HCT116 (cell line): ENCODE measurements around the gene AGPAT3. TPM values are rescaled to one million over a fixed set of nuclear protein-coding genes. Genes with fewer than 3 reads are reported as not detected.

Experiments
- ATAC-seq: fragments of 200-7000 bp; cut with Tn5 transposase; 2 replicates; pipeline ENCODE4 v1.9.1; 2020; ENCODE audit warnings: mild to moderate bottlenecking, moderate library complexity
- BruUV-seq: library from RNA; stranded (reverse); fragments of 400-500 nt; replicated peaks from 2 replicates; lab custom pipeline; 2021; lab: Mats Ljungman, UMichigan
- CTCF ChIA-PET: fragments of 300-600 bp; sonication (Branson Sonifier 250); formaldehyde crosslinking; loops from one replicate; lab custom pipeline; 2021; ENCODE audit warnings: antibody characterized with exemption; lab: Charles Lee
- POLR2A ChIA-PET: fragments of 300-600, 350-600 bp; sonication (Branson Sonifier 250); formaldehyde crosslinking; loops from one replicate; lab custom pipeline; 2021; ENCODE audit warnings: antibody characterized with exemption; lab: Charles Lee
- RAD21 ChIA-PET, 2 experiments: fragments of 300-600 bp; sonication (Branson Sonifier 250); formaldehyde crosslinking; loops; one replicate each; lab custom pipeline; 2023; ENCODE audit warnings: low total read pairs in 2 of 2; ENCODE audit not compliant: uncharacterized antibody in 2 of 2, unreplicated experiment in 2 of 2, low non-redundant PET in 1 of 2; lab: Charles Lee
- DNase-seq: peaks from one replicate; pipeline ENCODE4 v3.0.0-alpha.2; 2010; ENCODE audit warnings: low read depth, low spot score
- H2AFZ ChIP-seq: fragments of 200-600 bp; shearing (Covaris generic), sonication (generic); 2 replicates; pipeline ENCODE4 v1.6.1; 2017; ENCODE audit warnings: low read depth, mixed run types, mixed read lengths, antibody characterized with exemption, low read length; ENCODE audit not compliant: poor library complexity, severe bottlenecking
- H3K27ac ChIP-seq: 2 replicates; pipeline ENCODE4 v1.5.1; 2012; ENCODE audit warnings: low read depth, low read length
- H3K27me3 ChIP-seq: fragments of 200-600 bp; sonication (generic); 2 replicates; pipeline ENCODE4 v1.6.1; 2016; ENCODE audit warnings: mixed run types, low read length, mixed read lengths; ENCODE audit not compliant: insufficient read depth
- H3K36me3 ChIP-seq, 2 experiments: fragments of 200-500 bp in 1 of 2; fragments of 200-600 bp in 1 of 2; sonication (Bioruptor generic) in 1 of 2; sonication (generic) in 1 of 2; 2 replicates each; pipeline versions ENCODE4 v1.5.1 to v1.6.1; 2014 to 2016; ENCODE audit warnings: low read length in 2 of 2, inconsistent platforms in 1 of 2, mixed read lengths in 1 of 2, mixed run types in 1 of 2; ENCODE audit not compliant: insufficient read depth in 2 of 2, control insufficient read depth in 1 of 2
- H3K4me1 ChIP-seq, 2 experiments: fragments of 200-600 bp in 1 of 2; sonication (generic) in 1 of 2; 2 replicates each; pipeline versions ENCODE4 v1.5.1 to v1.6.1; 2012 to 2017; ENCODE audit warnings: low read length in 2 of 2, inconsistent platforms in 1 of 2, mild to moderate bottlenecking in 1 of 2, mixed read lengths in 1 of 2, mixed run types in 1 of 2, moderate library complexity in 1 of 2; ENCODE audit not compliant: insufficient read depth in 2 of 2, control insufficient read depth in 1 of 2
- H3K4me2 ChIP-seq: fragments of 200-600 bp; sonication (generic); 2 replicates; pipeline ENCODE4 v1.6.1; 2017; ENCODE audit warnings: mixed run types, low read length, mixed read lengths
- H3K4me3 ChIP-seq, 2 experiments: fragments of 200-600 bp in 1 of 2; sonication (generic) in 1 of 2; replicated peaks in 1 of 2; 2 replicates each; pipeline ENCODE4 v1.5.1; 2011 to 2016; ENCODE audit warnings: low read length in 2 of 2, control low read depth in 1 of 2, low read depth in 1 of 2, mild to moderate bottlenecking in 1 of 2, mixed read lengths in 1 of 2, mixed run types in 1 of 2
- H3K79me2 ChIP-seq: fragments of 200-600 bp; sonication (generic); 2 replicates; pipeline ENCODE4 v1.6.1; 2017; ENCODE audit warnings: mild to moderate bottlenecking, mixed run types, low read length, moderate library complexity, mixed read lengths; ENCODE audit not compliant: insufficient read depth
- H3K9ac ChIP-seq: fragments of 200-600 bp; sonication (generic); 2 replicates; pipeline ENCODE4 v1.6.1; 2016; ENCODE audit warnings: low read length, mixed read lengths
- H3K9me2 ChIP-seq: fragments of 200-600 bp; sonication (generic), shearing (Covaris generic); 2 replicates; pipeline ENCODE4 v1.6.1; 2017; ENCODE audit warnings: mixed run types, mild to moderate bottlenecking, moderate library complexity; ENCODE audit not compliant: insufficient read depth
- H3K9me3 ChIP-seq, 2 experiments: fragments of 200-500 bp in 1 of 2; fragments of 200-600 bp in 1 of 2; sonication (Bioruptor generic) in 1 of 2; sonication (generic) in 1 of 2; 2 replicates each; pipeline ENCODE4 v1.6.1; 2014 to 2017; ENCODE audit warnings: low read length in 2 of 2, mixed read lengths in 2 of 2, inconsistent platforms in 1 of 2, low read depth in 1 of 2, mild to moderate bottlenecking in 1 of 2, mixed run types in 1 of 2, moderate library complexity in 1 of 2; ENCODE audit not compliant: control insufficient read depth in 1 of 2, insufficient read depth in 1 of 2
- H4K20me1 ChIP-seq: fragments of 200-600 bp; sonication (generic), shearing (Covaris generic); 2 replicates; pipeline ENCODE4 v1.6.1; 2017; ENCODE audit warnings: mixed run types, mild to moderate bottlenecking, moderate library complexity; ENCODE audit not compliant: insufficient read depth
- CTCF ChIP-seq, 3 experiments: fragments of 200-600 bp in 1 of 3; sonication (generic) in 1 of 3; IDR thresholded peaks in 2 of 3; conservative IDR thresholded peaks in 1 of 3; 2 replicates each; pipeline ENCODE4 v1.5.1; 2012 to 2017; ENCODE audit warnings: low read depth in 2 of 3, low read length in 2 of 3, antibody characterized with exemption in 1 of 3, borderline replicate concordance in 1 of 3, control low read depth in 1 of 3, mild to moderate bottlenecking in 1 of 3, mixed read lengths in 1 of 3, mixed run types in 1 of 3, moderate library complexity in 1 of 3; ENCODE audit not compliant: insufficient read depth in 1 of 3
- ELF1 ChIP-seq: IDR thresholded peaks from 2 replicates; pipeline ENCODE4 v1.6.1; 2012; ENCODE audit warnings: low read depth, borderline replicate concordance
- FOSL1 ChIP-seq: IDR thresholded peaks from 2 replicates; pipeline ENCODE4 v1.6.1; 2012; ENCODE audit warnings: low read depth
- YY1 ChIP-seq: IDR thresholded peaks from 2 replicates; pipeline ENCODE4 v1.6.1; 2011; ENCODE audit warnings: low read length, low read depth, moderate library complexity, mild to moderate bottlenecking; ENCODE audit not compliant: insufficient replicate concordance; ENCODE audit errors: extremely low read depth
- ZNF274 ChIP-seq: fragments of 200-500 bp; sonication (Bioruptor generic); IDR thresholded peaks from 2 replicates; pipeline ENCODE4 v1.6.1; 2014; ENCODE audit warnings: mild to moderate bottlenecking, low read depth, low read length, inconsistent platforms
- intact Hi-C: fragments of 100-400 bp; cut with micrococcal nuclease; formaldehyde crosslinking; loops from 2 replicates; pipeline ENCODE4 v1.10.0; 2022
- total RNA-seq: library from RNA; stranded (reverse); gene quantifications from one replicate; pipeline ENCODE4 v1.2.1, GENCODE V29; 2021; ENCODE audit not compliant: unreplicated experiment
- TF ChIP-seq, protein P1 (sequence below): IDR thresholded peaks from 2 replicates; pipeline ENCODE4 v1.6.1; 2012
- TF ChIP-seq, protein P2 (sequence below): IDR thresholded peaks from 2 replicates; pipeline ENCODE4 v1.6.1; 2011; ENCODE audit warnings: mild to moderate bottlenecking, low read length, moderate library complexity; ENCODE audit not compliant: insufficient replicate concordance; ENCODE audit errors: extremely low read depth

AGPAT3 gene
- total RNA-seq, 1 experiment from 2014 or later = 54.1 TPM

DNA sequence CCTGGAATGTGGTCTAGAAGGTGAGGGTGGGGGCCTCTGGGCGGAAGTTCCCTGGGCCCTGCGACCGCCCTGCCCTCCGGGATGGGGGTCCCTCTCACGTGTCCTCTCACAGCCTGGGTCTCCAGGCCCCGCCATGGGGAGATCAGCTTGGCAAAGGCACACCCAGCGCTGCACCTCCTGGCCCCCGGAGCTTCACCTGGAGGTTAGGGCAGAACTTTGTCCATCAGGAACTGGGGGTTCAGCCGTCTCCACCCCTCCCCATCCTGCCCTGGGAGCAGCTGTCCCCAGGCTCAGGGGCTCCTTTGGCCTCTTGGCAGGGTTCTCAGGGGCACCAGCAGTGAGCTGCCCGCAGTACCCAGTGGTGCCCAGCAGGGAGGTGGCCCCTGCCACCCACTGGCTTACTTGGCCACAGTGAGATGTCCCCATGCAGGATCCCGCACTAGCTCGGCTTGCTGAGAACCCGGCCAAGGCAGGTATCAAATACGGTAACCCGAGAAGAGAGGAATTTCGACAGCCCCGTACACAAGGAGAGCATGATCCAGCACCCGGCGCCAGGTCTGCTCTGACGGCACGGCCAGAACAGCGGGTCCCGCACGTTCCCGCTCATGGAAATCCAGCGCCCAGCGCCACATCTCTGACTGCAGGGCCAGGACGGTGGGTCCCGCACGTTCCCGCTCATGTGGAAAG lies 38.9 kb upstream of the AGPAT3 start:
- no peak overlapping the region for H3K4me2 ChIP-seq

DNA sequence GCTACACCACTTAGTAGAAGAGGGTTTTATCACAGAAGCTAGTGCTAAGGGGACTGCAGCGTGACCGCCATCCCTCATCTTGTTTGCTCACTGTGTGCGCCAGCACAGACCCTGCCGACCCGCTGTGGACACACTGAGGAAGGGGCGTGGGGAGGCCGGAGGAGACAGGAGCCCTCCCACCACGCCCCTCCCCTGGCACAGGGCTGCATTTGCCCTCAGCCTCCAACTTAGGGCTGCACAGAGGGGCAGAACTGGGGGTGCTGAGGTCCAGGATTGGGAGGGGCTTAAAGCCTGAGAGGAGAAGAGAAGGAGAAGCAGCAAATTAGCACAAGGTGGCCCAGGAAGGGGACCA lies 38.4 kb upstream of the AGPAT3 start:
- ChIA-PET CTCF (no interaction called here), POLR2A (no interaction called here), RAD21 (no interaction called here)
- Histone ChIP-seq H3K36me3 (no peaks in the 10 kb centered on the region), H4K20me1 (no peaks in the 10 kb centered on the region), H3K9me2 (no peaks in the 10 kb centered on the region), H3K4me1 (peaks cover 0 to 24% of the 10 kb centered on the region in 2 experiments; a peak in 2 of 4 replicates), H3K4me3 (no peak overlapping the region), H3K27me3 (no peaks in the 10 kb centered on the region), H3K79me2 (no peaks in the 10 kb centered on the region), H2AFZ (no peak overlapping the region), H3K27ac (no peak overlapping the region), H3K9me3 (no peaks in the 10 kb centered on the region), H3K4me2 (peak overlapping the region; percentile 53), H3K9ac (no peak overlapping the region)
- intact Hi-C loops = no loop called here
- BruUV-seq = no TSS peak
- ATAC-seq (0 out of 2 replicates have a peak, but pooled peaks have one; percentile 7), DNase-seq (no peak)
- TF ChIP-seq ELF1 = no peak
- no peak for TF ChIP-seq CTCF (IDR thresholded peaks at IDR 0.05 in 2 of 3, conservative IDR thresholded peaks at IDR 0.05 in 1 of 3; ENCODE audit: borderline replicate concordance in 1 of 3, insufficient read depth in 1 of 3, low read depth in 2 of 3, low read length in 2 of 3)
- TF ChIP-seq, protein P1, sequence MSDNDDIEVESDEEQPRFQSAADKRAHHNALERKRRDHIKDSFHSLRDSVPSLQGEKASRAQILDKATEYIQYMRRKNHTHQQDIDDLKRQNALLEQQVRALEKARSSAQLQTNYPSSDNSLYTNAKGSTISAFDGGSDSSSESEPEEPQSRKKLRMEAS = no peak
- TF ChIP-seq ZNF274 = no peak
- TF ChIP-seq, protein P2, sequence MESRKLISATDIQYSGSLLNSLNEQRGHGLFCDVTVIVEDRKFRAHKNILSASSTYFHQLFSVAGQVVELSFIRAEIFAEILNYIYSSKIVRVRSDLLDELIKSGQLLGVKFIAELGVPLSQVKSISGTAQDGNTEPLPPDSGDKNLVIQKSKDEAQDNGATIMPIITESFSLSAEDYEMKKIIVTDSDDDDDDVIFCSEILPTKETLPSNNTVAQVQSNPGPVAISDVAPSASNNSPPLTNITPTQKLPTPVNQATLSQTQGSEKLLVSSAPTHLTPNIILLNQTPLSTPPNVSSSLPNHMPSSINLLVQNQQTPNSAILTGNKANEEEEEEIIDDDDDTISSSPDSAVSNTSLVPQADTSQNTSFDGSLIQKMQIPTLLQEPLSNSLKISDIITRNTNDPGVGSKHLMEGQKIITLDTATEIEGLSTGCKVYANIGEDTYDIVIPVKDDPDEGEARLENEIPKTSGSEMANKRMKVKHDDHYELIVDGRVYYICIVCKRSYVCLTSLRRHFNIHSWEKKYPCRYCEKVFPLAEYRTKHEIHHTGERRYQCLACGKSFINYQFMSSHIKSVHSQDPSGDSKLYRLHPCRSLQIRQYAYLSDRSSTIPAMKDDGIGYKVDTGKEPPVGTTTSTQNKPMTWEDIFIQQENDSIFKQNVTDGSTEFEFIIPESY = no peak
- no peak for TF ChIP-seq YY1

More for the DNA sequence above, 38.9 kb upstream of the AGPAT3 start:
- no peak overlapping the region for H2AFZ ChIP-seq
- H4K20me1 ChIP-seq = no peaks in the 10 kb centered on the region
- H3K9me3 ChIP-seq = no peaks in the 10 kb centered on the region
- H3K9ac ChIP-seq = no peak overlapping the region
- BruUV-seq = no TSS peak
- H3K27ac ChIP-seq = no peak overlapping the region
- no peaks in the 10 kb centered on the region for H3K27me3 ChIP-seq
- peak; percentile 61 for ATAC-seq
- intact Hi-C loops = no loop called here
- no peaks in the 10 kb centered on the region for H3K9me2 ChIP-seq
- ChIA-PET CTCF (no interaction called here), POLR2A (no interaction called here), RAD21 (no interaction called here)
- H3K4me1 ChIP-seq = peaks cover 0 to 24% of the 10 kb centered on the region in 2 experiments; a peak in 2 of 4 replicates
- H3K79me2 ChIP-seq = no peaks in the 10 kb centered on the region
- no peak overlapping the region for H3K4me3 ChIP-seq
- no peak for DNase-seq
- H3K36me3 ChIP-seq = no peaks in the 10 kb centered on the region
- peak in 2 of 3 experiments; percentile 25 to 34; a peak in 4 of 6 replicates for TF ChIP-seq CTCF (IDR thresholded peaks at IDR 0.05 in 2 of 3, conservative IDR thresholded peaks at IDR 0.05 in 1 of 3; ENCODE audit: borderline replicate concordance in 1 of 3, insufficient read depth in 1 of 3, low read depth in 2 of 3, low read length in 2 of 3)
- TF ChIP-seq FOSL1 = no peak
